Activated naive CD4-positive, alpha-beta T cell treated with anti-CD3 and anti-CD28 coated beads, Interleukin-2, amount 10 ng/mL, durations not matched to agents 7 days and 5 days (primary cell): ENCODE results near the gene PCDHGA1.
"Not testable (repeated sequence)": the region's sequence is repeated elsewhere in the genome, so short reads cannot be mapped to it uniquely, and the experiment has no call there.

Source experiments
- CTCF ChIA-PET: fragments of 350-600 bp; sonication (Branson Sonifier 250); formaldehyde crosslinking; loops from one replicate; lab custom pipeline; 2021; ENCODE audit warnings: antibody characterized with exemption; lab: Charles Lee
- DNase-seq: peaks from one replicate; pipeline ENCODE4 v3.0.0-alpha.2; 2020
- H3K27ac Mint-ChIP-seq: one replicate; pipeline ENCODE4 v1.8.0; 2021; ENCODE audit warnings: mild to moderate bottlenecking, moderate library complexity, mixed read lengths
- H3K27me3 Mint-ChIP-seq: one replicate; pipeline ENCODE4 v1.8.0; 2021; ENCODE audit warnings: mild to moderate bottlenecking, mixed read lengths
- H3K36me3 Mint-ChIP-seq: one replicate; pipeline ENCODE4 v1.8.0; 2021; ENCODE audit warnings: mixed read lengths
- H3K4me1 Mint-ChIP-seq: one replicate; pipeline ENCODE4 v1.8.0; 2021; ENCODE audit warnings: mixed read lengths
- H3K4me3 Mint-ChIP-seq: one replicate; pipeline ENCODE4 v1.8.0; 2021; ENCODE audit warnings: mild to moderate bottlenecking, moderate library complexity, mixed read lengths
- H3K9me3 Mint-ChIP-seq: one replicate; pipeline ENCODE4 v1.8.0; 2021; ENCODE audit warnings: mixed read lengths

Gene PCDHGA1

GRCh38 chr5:141330299-141331080, at the start of gene PCDHGA1:
TSS of gene PCDHGA1 (plus strand) at chr5:141330514.
- Mint-ChIP-seq H3K27me3 (peaks cover 39% of the 10 kb centered on the region), H3K9me3 (peaks cover 25% of the 10 kb centered on the region), H3K4me1 (peaks cover 9% of the 10 kb centered on the region), H3K27ac (no peak within 1 kb of the TSS), H3K36me3 (peaks cover 4% of the 10 kb centered on the region), H3K4me3 (no peak within 1 kb of the TSS)
- peak; percentile 53 for DNase-seq
- CTCF ChIA-PET = interaction anchor here (0.7 to 3.7 kb wide), 10 partner anchors 10 to 273 kb away, joined by 3 to 23 read pairs (median 4); partner anchors contain the start of genes PCDHGA12, PCDHGA3, PCDHGA5 and PCDHGB1

GRCh38 chr5:141298376-141298775, 31.9 kb upstream of the PCDHGA1 start:
- H3K9me3 Mint-ChIP-seq = peaks cover 72% of the 10 kb centered on the region
- no peak overlapping the region for H3K4me3 Mint-ChIP-seq
- no peaks in the 10 kb centered on the region for H3K4me1 Mint-ChIP-seq
- peaks cover 1% of the 10 kb centered on the region for H3K36me3 Mint-ChIP-seq
- H3K27ac Mint-ChIP-seq = no peak overlapping the region
- CTCF ChIA-PET = no interaction called here
- no peak for DNase-seq
- no peaks in the 10 kb centered on the region for H3K27me3 Mint-ChIP-seq

- Mint-ChIP-seq H3K4me3 (no peak within 1 kb of the TSS), H3K27ac (no peak within 1 kb of the TSS), H3K4me1 (no peaks in the 10 kb centered on the region), H3K36me3 (peaks cover 3% of the 10 kb centered on the region), H3K27me3 (no peaks in the 10 kb centered on the region), H3K9me3 (peaks cover 70% of the 10 kb centered on the region)
- CTCF ChIA-PET = no interaction called here
- DNase-seq = no peak
These were observed 26.6 kb upstream of the PCDHGA1 start, which contains the start of gene SLC25A2 for GRCh38 chr5:141303756-141304155. TSS of gene SLC25A2 (minus strand) at chr5:141304049. CDS start at chr5:141303865, 184 bp downstream.

- peaks cover 4% of the 10 kb centered on the region for H3K36me3 Mint-ChIP-seq
- no peaks in the 10 kb centered on the region for H3K4me1 Mint-ChIP-seq
- DNase-seq = no peak
- CTCF ChIA-PET = no interaction called here
- no peak overlapping the region for H3K4me3 Mint-ChIP-seq
- H3K27me3 Mint-ChIP-seq = no peaks in the 10 kb centered on the region
- peaks cover 74% of the 10 kb centered on the region for H3K9me3 Mint-ChIP-seq
- H3K27ac Mint-ChIP-seq = no peak overlapping the region
These were observed 23.7 kb upstream of the PCDHGA1 start for GRCh38 chr5:141306630-141307029.

- CTCF ChIA-PET = no interaction called here
- H3K4me1 Mint-ChIP-seq = peaks cover 2% of the 10 kb centered on the region
- H3K36me3 Mint-ChIP-seq = peaks cover 54% of the 10 kb centered on the region
- H3K27ac Mint-ChIP-seq = no peak overlapping the region
- H3K9me3 Mint-ChIP-seq = peaks cover 70% of the 10 kb centered on the region
- H3K4me3 Mint-ChIP-seq = no peak overlapping the region
- DNase-seq = no peak
- no peaks in the 10 kb centered on the region for H3K27me3 Mint-ChIP-seq
These were observed 16.6 kb upstream of the PCDHGA1 start for GRCh38 chr5:141313711-141314110.

GRCh38 chr5:141316963-141317362, 13.4 kb upstream of the PCDHGA1 start:
- DNase-seq, H3K27ac Mint-ChIP-seq, H3K27me3 Mint-ChIP-seq, H3K4me3 Mint-ChIP-seq, CTCF ChIA-PET: not testable (repeated sequence)
- Mint-ChIP-seq H3K4me1 (peaks cover 24% of the 10 kb centered on the region), H3K9me3 (peaks cover 65% of the 10 kb centered on the region), H3K36me3 (peaks cover 75% of the 10 kb centered on the region)

- peaks cover 24% of the 10 kb centered on the region for H3K4me1 Mint-ChIP-seq
- CTCF ChIA-PET = interaction anchor here (0.6 to 2.1 kb wide), 5 partner anchors 11 to 1305 kb away, joined by 3 to 23 read pairs (median 3); partner anchors contain the start of genes PCDHGA1 and PCDHGA3
- H3K27me3 Mint-ChIP-seq = peaks cover 7% of the 10 kb centered on the region
- peak overlapping the region; percentile 87 for H3K4me3 Mint-ChIP-seq
- DNase-seq = no peak
- H3K36me3 Mint-ChIP-seq = peaks cover 64% of the 10 kb centered on the region
- H3K27ac Mint-ChIP-seq = no peak overlapping the region
- peaks cover 55% of the 10 kb centered on the region for H3K9me3 Mint-ChIP-seq
These were observed 11.1 kb upstream of the PCDHGA1 start for GRCh38 chr5:141319202-141319601.

- peaks cover 7% of the 10 kb centered on the region for H3K27me3 Mint-ChIP-seq
- H3K9me3 Mint-ChIP-seq = peaks cover 53% of the 10 kb centered on the region
- peaks cover 63% of the 10 kb centered on the region for H3K36me3 Mint-ChIP-seq
- H3K4me3 Mint-ChIP-seq = peak overlapping the region; percentile 87
- peak overlapping the region; percentile 98 for H3K27ac Mint-ChIP-seq
- CTCF ChIA-PET = interaction anchor here (0.6 to 2.1 kb wide), 13 partner anchors 10 to 1304 kb away, joined by 3 to 23 read pairs (median 4); partner anchors contain the start of genes PCDHGA1, PCDHGA10, PCDHGA2 and PCDHGA3
- DNase-seq = no peak
- H3K4me1 Mint-ChIP-seq = peaks cover 24% of the 10 kb centered on the region
These were observed 10.6 kb upstream of the PCDHGA1 start for GRCh38 chr5:141319699-141320098.

GRCh38 chr5:141320225-141321169, 9.8 kb upstream of the PCDHGA1 start, which contains the start of gene TAF7:
TSS of gene TAF7 (minus strand) at chr5:141320784. CDS start at chr5:141320044, 740 bp downstream.
- H3K27ac Mint-ChIP-seq = peak within 1 kb of the TSS; percentile 98
- peaks cover 7% of the 10 kb centered on the region for H3K27me3 Mint-ChIP-seq
- CTCF ChIA-PET = interaction anchor here (0.6 to 2.1 kb wide), 14 partner anchors 10 to 765 kb away, joined by 3 to 23 read pairs (median 4); partner anchors contain the start of genes PCDHGA1, PCDHGA10, PCDHGA2 and PCDHGA3
- H3K36me3 Mint-ChIP-seq = peaks cover 55% of the 10 kb centered on the region
- H3K4me1 Mint-ChIP-seq = peaks cover 24% of the 10 kb centered on the region
- DNase-seq = peak; percentile 94
- H3K9me3 Mint-ChIP-seq = peaks cover 46% of the 10 kb centered on the region
- peak within 1 kb of the TSS; percentile 87 for H3K4me3 Mint-ChIP-seq

- CTCF ChIA-PET = no interaction called here
- H3K27me3 Mint-ChIP-seq = peaks cover 19% of the 10 kb centered on the region
- peaks cover 43% of the 10 kb centered on the region for H3K9me3 Mint-ChIP-seq
- H3K36me3 Mint-ChIP-seq = peaks cover 44% of the 10 kb centered on the region
- peak overlapping the region; percentile 36 for H3K4me3 Mint-ChIP-seq
- H3K27ac Mint-ChIP-seq = peak overlapping the region; percentile 58
- peaks cover 33% of the 10 kb centered on the region for H3K4me1 Mint-ChIP-seq
- no peak for DNase-seq
These were observed 8.1 kb upstream of the PCDHGA1 start for GRCh38 chr5:141322261-141322660.

GRCh38 chr5:141326088-141326854, 4.0 kb upstream of the PCDHGA1 start:
- H3K36me3 Mint-ChIP-seq = peaks cover 15% of the 10 kb centered on the region

GRCh38 chr5:141328231-141328630, 2.1 kb upstream of the PCDHGA1 start:
- peaks cover 21% of the 10 kb centered on the region for H3K9me3 Mint-ChIP-seq
- H3K27ac Mint-ChIP-seq = no peak overlapping the region
- H3K27me3 Mint-ChIP-seq = peaks cover 39% of the 10 kb centered on the region
- no peak overlapping the region for H3K4me3 Mint-ChIP-seq
- peaks cover 6% of the 10 kb centered on the region for H3K36me3 Mint-ChIP-seq
- DNase-seq = no peak
- CTCF ChIA-PET = interaction anchor here (0.7 to 3.7 kb wide), 6 partner anchors 8 to 236 kb away, joined by 3 to 23 read pairs (median 4); partner anchors contain the start of gene TAF7
- H3K4me1 Mint-ChIP-seq = peaks cover 9% of the 10 kb centered on the region

More at GRCh38 chr5:141326088-141326854, 4.0 kb upstream of the PCDHGA1 start:
- CTCF ChIA-PET = interaction anchor here (0.6 to 1.5 kb wide), 2 partner anchors 28 to 890 kb away, joined by 3 to 6 read pairs; no protein-coding TSS in a partner anchor
- H3K27ac Mint-ChIP-seq = peak overlapping the region; percentile 53
- H3K4me1 Mint-ChIP-seq = peaks cover 11% of the 10 kb centered on the region
- peaks cover 27% of the 10 kb centered on the region for H3K27me3 Mint-ChIP-seq
- peak; percentile 79 for DNase-seq
- peak overlapping the region; percentile 75 for H3K4me3 Mint-ChIP-seq
- peaks cover 23% of the 10 kb centered on the region for H3K9me3 Mint-ChIP-seq

- not testable (repeated sequence) for H3K36me3 Mint-ChIP-seq, H3K4me1 Mint-ChIP-seq, DNase-seq, H3K27ac Mint-ChIP-seq, H3K4me3 Mint-ChIP-seq
- peaks cover 27% of the 10 kb centered on the region for H3K27me3 Mint-ChIP-seq
- peaks cover 22% of the 10 kb centered on the region for H3K9me3 Mint-ChIP-seq
- CTCF ChIA-PET = interaction anchor here (1.4 to 3.3 kb wide), 2 partner anchors 12 to 14 kb away, joined by 4 to 12 read pairs; partner anchors contain the start of gene TAF7
These were observed 2.3 kb downstream of the PCDHGA1 start for GRCh38 chr5:141332571-141332970.
